Loucy (cell line): Measurements from ENCODE around the gene SCRN2.

Experiments used
- CTCF ChIP-seq: fragments of 200-600 bp; sonication (generic); conservative IDR thresholded peaks from 2 replicates; pipeline ENCODE4 v1.5.1; 2014; ENCODE audit warnings: mild to moderate bottlenecking, antibody characterized with exemption, low read length
- EZH2phosphoT487 ChIP-seq: fragments of 200-600 bp; IDR thresholded peaks from 2 replicates; pipeline ENCODE4 v1.6.1; 2018; ENCODE audit warnings: antibody characterized with exemption, mild to moderate bottlenecking, moderate library complexity, borderline replicate concordance

GRCh38 chr17:47866941-47867340 lies 25.9 kb upstream of the SCRN2 start:
- TF ChIP-seq EZH2phosphoT487 (no peak), CTCF (no peak)
